ENCODE data around the gene WWOX. TPM values are rescaled to one million over a fixed set of nuclear protein-coding genes. Genes with fewer than 3 reads are reported as not detected.

The WWOX gene
- total and polyA plus RNA-seq, 2 of the 13 experiments (the other 11 are each of a cell fraction or from before 2014, with no cell fraction given) = 9.1 to 37.4 TPM

- H3K9me3 ChIP-seq (ENCODE audit: low read length) = no peaks in the 10 kb centered on the region
- in situ Hi-C loops (cut with HindIII; ENCODE audit: extremely low pct_ligation_motif_present, low pct_unique_long_range_greater_than_20kb) (no loop called here), intact Hi-C loops (cut with micrococcal nuclease; ENCODE audit: unreplicated experiment) (no loop called here)
- no TSS peak for BruUV-seq (replicated peaks)
- no peak overlapping the region for H3K4me2 ChIP-seq (ENCODE audit: low read depth, low read length)
- no peaks in the 10 kb centered on the region for H3K27me3 ChIP-seq (ENCODE audit: control insufficient read depth in 1 of 2, insufficient read depth in 2 of 2, low read length in 2 of 2)
- H3K4me3 ChIP-seq (replicated peaks in 1 of 3; ENCODE audit: insufficient read depth in 1 of 3, low read depth in 2 of 3, low read length in 3 of 3) = no peak overlapping the region
- 97% methylated on average over 11 of the region's 11 CpGs for WGBS (ENCODE audit: low lambda C conversion rate)
- ChIA-PET CTCF (ENCODE audit: low intra/inter-chr PET ratio, low total read pairs) (no interaction called here), POLR2A (interaction anchor here (0.9 to 7.7 kb wide), 3 partner anchors 9 to 15 kb away, joined by 3 to 88 read pairs (median 3); no protein-coding TSS in a partner anchor)
- TF ChIP-seq EEA1 (CRISPR knock-in tag; IDR thresholded peaks at IDR 0.05; ENCODE audit: borderline replicate concordance) (no peak), ZNF354B (CRISPR knock-in tag; IDR thresholded peaks at IDR 0.05) (no peak), RBM39 (IDR thresholded peaks at IDR 0.05; ENCODE audit: low read depth, low read length, poor library complexity, severe bottlenecking) (no peak), ZNF234 (CRISPR knock-in tag; conservative IDR thresholded peaks at IDR 0.05) (no peak), ZNF773 (CRISPR knock-in tag; IDR thresholded peaks at IDR 0.05; ENCODE audit: borderline replicate concordance) (no peak), ZNF138 (CRISPR knock-in tag; IDR thresholded peaks at IDR 0.05; ENCODE audit: low read depth) (no peak), ZNF225 (CRISPR knock-in tag; IDR thresholded peaks at IDR 0.05) (no peak), KDM1A (CRISPR knock-in tag; IDR thresholded peaks at IDR 0.05) (no peak), ZNF224 (CRISPR knock-in tag; IDR thresholded peaks at IDR 0.05) (no peak), TRAFD1 (CRISPR knock-in tag; IDR thresholded peaks at IDR 0.05; ENCODE audit: borderline replicate concordance) (no peak)
- peaks cover 42% of the 10 kb centered on the region for H3K4me1 ChIP-seq (ENCODE audit: insufficient read depth, low read length)
- H3K79me2 ChIP-seq (ENCODE audit: insufficient read depth, low read length) = no peaks in the 10 kb centered on the region
- DNase-seq (ENCODE audit: low spot score) (no peak), ATAC-seq (no peak), FAIRE-seq (no peak)
- no peaks in the 10 kb centered on the region for H3K36me3 ChIP-seq (replicated peaks in 1 of 2; ENCODE audit: control insufficient read depth in 1 of 2, insufficient read depth in 2 of 2, low read length in 2 of 2)
- H3K27ac ChIP-seq (ENCODE audit: extremely low read length, insufficient read depth, low read length) = no peak overlapping the region
- H4K20me1 ChIP-seq (ENCODE audit: insufficient read depth, low read length) = no peaks in the 10 kb centered on the region
- no peak overlapping the region for H2AFZ ChIP-seq (ENCODE audit: low read length)
- H3K9ac ChIP-seq (ENCODE audit: insufficient read depth, low read depth, low read length) = no peak overlapping the region
Measured at GRCh38 chr16:78490431-78490830, 391.0 kb downstream of the WWOX start.
